K562 (cell line): Measurements from ENCODE around the gene SACS. TPM values are rescaled to one million over a fixed set of nuclear protein-coding genes. Genes with fewer than 3 reads are reported as not detected.

ENCODE experiments used
- ATAC-seq: fragments of 200-7000 bp; cut with Tn5 transposase; 3 replicates; pipeline ENCODE4 v1.9.1; 2020; ENCODE audit warnings: moderate library complexity
- BruUV-seq: library from RNA; stranded (reverse); fragments of 400-500 nt; replicated peaks from 2 replicates; lab custom pipeline; 2021; lab: Mats Ljungman, UMichigan
- CTCF ChIA-PET: fragments of 300-600 bp; formaldehyde crosslinking; extraction: SDS; loops from one replicate; lab custom pipeline; 2021; ENCODE audit warnings: low intra/inter-chr PET ratio; lab: Yijun Ruan, JAX
- POLR2A ChIA-PET: fragments of 300-600, 350-650 bp; sonication (Branson Sonifier 250); formaldehyde crosslinking; extraction: SDS; loops from one replicate; lab custom pipeline; 2021; ENCODE audit warnings: antibody characterized with exemption, inconsistent platforms; lab: Yijun Ruan, JAX
- DNase-seq, 4 experiments: peaks; one replicate each; pipeline versions ENCODE4 v3.0.0 to v3.0.0-alpha.2; 2011 to 2018; ENCODE audit warnings: low spot score in 3 of 4, mixed read lengths in 3 of 4; ENCODE audit errors: extremely low read depth in 1 of 4
- FAIRE-seq: peaks from 2 replicates; lab custom pipeline; 2011; peaks lifted over from hg19 to GRCh38; lab: Jason Lieb, UNC
- H2AFZ ChIP-seq: 2 replicates; pipeline ENCODE4 v1.6.0; 2011; ENCODE audit warnings: low read depth, low read length, control low read depth, inconsistent platforms
- H3K27ac ChIP-seq: fragments of 200-600 bp; 3 replicates; pipeline ENCODE4 v1.8.0; 2011; ENCODE audit warnings: low read depth, mild to moderate bottlenecking, control low read depth, inconsistent platforms, low read length, moderate library complexity, mixed read lengths; ENCODE audit errors: extremely low read depth
- H3K27me3 ChIP-seq, 2 experiments: fragments of 300-600 bp in 1 of 2; 2 replicates in 1 of 2; 3 replicates in 1 of 2; pipeline versions ENCODE4 v1.6.0 to v1.8.0; 2011; ENCODE audit warnings: inconsistent platforms in 2 of 2, low read length in 2 of 2, mild to moderate bottlenecking in 1 of 2, mixed read lengths in 1 of 2, moderate library complexity in 1 of 2; ENCODE audit not compliant: control insufficient read depth in 2 of 2, insufficient read depth in 2 of 2
- H3K36me3 ChIP-seq: fragments of 300-600 bp; 3 replicates; pipeline ENCODE4 v1.8.0; 2011; ENCODE audit warnings: mild to moderate bottlenecking, low read length, inconsistent platforms; ENCODE audit not compliant: control insufficient read depth, insufficient read depth
- H3K4me1 ChIP-seq, 2 experiments: fragments of 200-600 bp in 1 of 2; replicated peaks in 1 of 2; 2 replicates in 1 of 2; 3 replicates in 1 of 2; pipeline versions ENCODE4 v1.5.1 to v1.8.0; 2011; ENCODE audit warnings: inconsistent platforms in 2 of 2, low read length in 2 of 2, mild to moderate bottlenecking in 1 of 2, mixed read lengths in 1 of 2, moderate library complexity in 1 of 2; ENCODE audit not compliant: control insufficient read depth in 2 of 2, insufficient read depth in 2 of 2
- H3K4me2 ChIP-seq: 2 replicates; pipeline ENCODE4 v1.6.1; 2011; ENCODE audit warnings: low read length, control low read depth, inconsistent platforms, mixed read lengths; ENCODE audit not compliant: insufficient read depth
- H3K4me3 ChIP-seq: fragments of 200-600 bp; sonication (generic), shearing (Covaris generic); 2 replicates; pipeline ENCODE4 v1.5.1; 2016; ENCODE audit warnings: control low read depth, inconsistent platforms
- H3K79me2 ChIP-seq: fragments of 200-600 bp; 3 replicates; pipeline ENCODE4 v1.8.0; 2011; ENCODE audit warnings: low read length, inconsistent platforms; ENCODE audit not compliant: control insufficient read depth, insufficient read depth
- H3K9ac ChIP-seq, 2 experiments: 2 replicates each; pipeline versions ENCODE4 v1.6.0 to v1.6.1; 2011; ENCODE audit warnings: low read depth in 2 of 2, low read length in 2 of 2, control low read depth in 1 of 2, inconsistent platforms in 1 of 2, mild to moderate bottlenecking in 1 of 2, mixed read lengths in 1 of 2; ENCODE audit not compliant: insufficient read depth in 1 of 2
- H3K9me1 ChIP-seq: one replicate; pipeline ENCODE4 v1.6.0; 2011; ENCODE audit warnings: inconsistent platforms, mild to moderate bottlenecking, low read length, moderate library complexity; ENCODE audit not compliant: control insufficient read depth, insufficient read depth
- H3K9me3 ChIP-seq: replicated peaks from 2 replicates; pipeline ENCODE4 v1.5.1; 2011; ENCODE audit warnings: low read depth, low read length, inconsistent platforms; ENCODE audit not compliant: control insufficient read depth, insufficient read depth
- H4K20me1 ChIP-seq: replicated peaks from 2 replicates; pipeline ENCODE4 v1.6.1; 2011; ENCODE audit warnings: low read length, inconsistent platforms, mixed read lengths; ENCODE audit not compliant: control insufficient read depth, insufficient read depth
- CHCHD3 ChIP-seq: fragments of 250-450 bp; sonication (Bioruptor Pico); IDR thresholded peaks from 2 replicates; pipeline ENCODE4 v2.1.2; 2022; ENCODE audit warnings: mild to moderate bottlenecking
- E2F3 ChIP-seq: fragments of 250-450 bp; sonication (Bioruptor Pico); IDR thresholded peaks from 2 replicates; pipeline ENCODE4 v1.4.0; 2020; ENCODE audit warnings: mild to moderate bottlenecking
- ETV1 ChIP-seq: fragments of 450-650 bp; conservative IDR thresholded peaks from 2 replicates; pipeline ENCODE4 v1.6.1; 2016; ENCODE audit warnings: missing genetic modification characterization, control low read depth, low read depth, missing compliant biosample characterization
- FOXK1 ChIP-seq: sonication (generic); formaldehyde crosslinking; IDR thresholded peaks from 2 replicates; pipeline ENCODE4 v1.8.0; 2022; ENCODE audit warnings: missing genetic modification reagents, mild to moderate bottlenecking, borderline replicate concordance
- HOMEZ ChIP-seq: fragments of 250-450 bp; sonication (Bioruptor Pico); IDR thresholded peaks from 2 replicates; pipeline ENCODE4 v1.4.0; 2020; ENCODE audit warnings: mild to moderate bottlenecking, moderate library complexity
- MAFG ChIP-seq: fragments of 450-650 bp; conservative IDR thresholded peaks from 2 replicates; pipeline ENCODE4 v1.6.1; 2016; ENCODE audit warnings: missing genetic modification characterization, missing compliant biosample characterization
- MCM3 ChIP-seq: fragments of 450-650 bp; IDR thresholded peaks from 2 replicates; pipeline ENCODE4 v1.6.1; 2016
- MCM5 ChIP-seq: fragments of 450-650 bp; IDR thresholded peaks from 2 replicates; pipeline ENCODE4 v1.6.1; 2016; ENCODE audit warnings: low read depth
- NCOA2 ChIP-seq, 2 experiments: fragments of 450-650 bp; IDR thresholded peaks; 2 replicates each; pipeline ENCODE4 v1.6.1; 2018; ENCODE audit warnings: mild to moderate bottlenecking in 2 of 2, moderate library complexity in 1 of 2; ENCODE audit not compliant: partially characterized antibody in 2 of 2
- NFATC3 ChIP-seq: fragments of 450-650 bp; IDR thresholded peaks from 2 replicates; pipeline ENCODE4 v1.6.1; 2017; ENCODE audit warnings: mild to moderate bottlenecking
- NR3C1 ChIP-seq: sonication (generic); formaldehyde crosslinking; IDR thresholded peaks from 2 replicates; pipeline ENCODE4 v1.8.1; 2022; ENCODE audit warnings: missing genetic modification reagents
- PHB ChIP-seq: fragments of 250-450 bp; sonication (Bioruptor Pico); IDR thresholded peaks from 2 replicates; pipeline ENCODE4 v1.5.0; 2021
- POLR2A ChIP-seq: fragments of 450-650 bp; conservative IDR thresholded peaks from 2 replicates; pipeline ENCODE4 v1.6.1; 2016
- POLR3A ChIP-seq: IDR thresholded peaks from 2 replicates; pipeline ENCODE4 v1.6.1; 2011; ENCODE audit warnings: borderline replicate concordance, mild to moderate bottlenecking, moderate library complexity; ENCODE audit not compliant: insufficient read length, insufficient read depth; ENCODE audit errors: extremely low read depth
- SRSF9 ChIP-seq: fragments of 200-400 bp; formaldehyde crosslinking; IDR thresholded peaks from 2 replicates; pipeline ENCODE4 v1.6.1; 2017; ENCODE audit warnings: low read depth, low read length, borderline replicate concordance
- TAF7 ChIP-seq: fragments of 450-650 bp; IDR thresholded peaks from 2 replicates; pipeline ENCODE4 v1.6.1; 2016; ENCODE audit warnings: missing genetic modification characterization, missing compliant biosample characterization
- ZNF134 ChIP-seq: fragments of 250-450 bp; sonication (Bioruptor Pico); conservative IDR thresholded peaks from 2 replicates; pipeline ENCODE4 v1.4.0; 2020
- ZNF324 ChIP-seq: fragments of 250-450 bp; sonication (Bioruptor Pico); IDR thresholded peaks from 2 replicates; pipeline ENCODE4 v1.4.0; 2020; ENCODE audit warnings: mild to moderate bottlenecking
- ZNF699 ChIP-seq: fragments of 250-450 bp; sonication (Bioruptor Pico); IDR thresholded peaks from 2 replicates; pipeline ENCODE4 v1.8.0; 2021; ENCODE audit warnings: mild to moderate bottlenecking, moderate library complexity; ENCODE audit not compliant: insufficient replicate concordance
- ZNF717 ChIP-seq: fragments of 250-450 bp; sonication (Bioruptor Pico); IDR thresholded peaks from 2 replicates; pipeline ENCODE4 v1.5.0; 2021
- WGBS: fragments of 100-300 bp; shearing (Covaris generic); methylation state at CpG from one replicate; pipeline ENCODE4 v1.1.6; 2016; ENCODE audit warnings: low coverage, mixed read lengths; ENCODE audit not compliant: insufficient coverage; ENCODE audit errors: missing lambda C conversion rate; 5-methylcytosine and 5-hydroxymethylcytosine counted together
- in situ Hi-C: fragments of 300-500 bp; cut with MboI; formaldehyde crosslinking; loops from 4 replicates; pipeline ENCODE4 v1.15.0; 2018; ENCODE audit warnings: inconsistent platforms, mixed read lengths
- intact Hi-C: fragments of 100-400 bp; cut with micrococcal nuclease; formaldehyde crosslinking; loops from 2 replicates; pipeline ENCODE4 v1.14.2; 2022
- polyA plus RNA-seq, 8 experiments: library from polyadenylated mRNA; depleted of rRNA in 4 of 8; stranded (reverse) in 5 of 8; unstranded in 3 of 8; fragments of >200 nt; fragmentation: Nextera tagmentation in 2 of 8; fragmentation: Illumina TruSeq in 1 of 8; extraction: Ambion mirVana in 2 of 8; extraction: Trizol in 1 of 8; gene quantifications; 2 replicates each; pipeline versions ENCODE4 v1.2.1 to v1.2.3, GENCODE V29; 2011 to 2014; ENCODE audit warnings: inconsistent platforms in 1 of 8, missing spikeins in 1 of 8
- total RNA-seq, 7 experiments: library from RNA; depleted of rRNA in 6 of 7; stranded (reverse); fragments of >200 nt in 6 of 7; fragmentation: Illumina TruSeq in 2 of 7; extraction: Trizol in 2 of 7; gene quantifications; 2 replicates each; pipeline versions ENCODE4 v1.2.1 to v1.2.3, GENCODE V29; 2011 to 2021; ENCODE audit warnings: low replicate concordance in 1 of 7

SACS gene
- total and polyA plus RNA-seq, 9 of the 15 experiments (the other 6 are each of a cell fraction or from before 2014, with no cell fraction given) = 4.7 to 28.2 (median 18.9) TPM

- H3K9ac ChIP-seq = no peak overlapping the region
- no peaks in the 10 kb centered on the region for H3K79me2 ChIP-seq
- no TSS peak for BruUV-seq
- H3K9me1 ChIP-seq = no peaks in the 10 kb centered on the region
- TF ChIP-seq POLR2A = no peak
- TF ChIP-seq HOMEZ (CRISPR knock-in tag) = no peak
- no peak for TF ChIP-seq ZNF699 (CRISPR knock-in tag)
- no peak for TF ChIP-seq PHB (CRISPR knock-in tag)
- no peak for TF ChIP-seq NFATC3
- TF ChIP-seq NR3C1 (CRISPR knock-in tag) = no peak
- TF ChIP-seq FOXK1 (CRISPR knock-in tag) = no peak
- no peak for TF ChIP-seq NCOA2 (IDR thresholded peaks at IDR 0.05; ENCODE audit: partially characterized antibody in 2 of 2)
- no peak for TF ChIP-seq ETV1
- no peak for TF ChIP-seq POLR3A
- TF ChIP-seq ZNF717 = no peak
- no peak for TF ChIP-seq SRSF9
- TF ChIP-seq ZNF324 (CRISPR knock-in tag) = no peak
- TF ChIP-seq MCM5 = no peak
- TF ChIP-seq E2F3 (CRISPR knock-in tag) = no peak
- TF ChIP-seq CHCHD3 (CRISPR knock-in tag) = no peak
- no peak for TF ChIP-seq MCM3
- no peak for TF ChIP-seq TAF7 (tag)
- no peak for TF ChIP-seq ZNF134
- no peak for TF ChIP-seq MAFG (tag)
- CTCF ChIA-PET = no interaction called here
- H2AFZ ChIP-seq = no peak overlapping the region
- DNase-seq (no peak), ATAC-seq (no peak), FAIRE-seq (no peak)
- no peaks in the 10 kb centered on the region for H3K27me3 ChIP-seq
- no peaks in the 10 kb centered on the region for H3K9me3 ChIP-seq
- H3K27ac ChIP-seq = no peak overlapping the region
- intact Hi-C loops = no loop called here
- no peak overlapping the region for H3K4me2 ChIP-seq
- WGBS = 6% methylated on average over 4 of the region's 4 CpGs
- no peaks in the 10 kb centered on the region for H4K20me1 ChIP-seq
- in situ Hi-C loops = no loop called here
- POLR2A ChIA-PET = interaction anchor here (0.7 kb wide), 1 partner anchor 72 kb away, joined by 4 read pairs; no protein-coding TSS in a partner anchor
- no peaks in the 10 kb centered on the region for H3K36me3 ChIP-seq
- no peaks in the 10 kb centered on the region; a peak in 1 of 5 replicates for H3K4me1 ChIP-seq
- no peak overlapping the region for H3K4me3 ChIP-seq
These were observed 112.5 kb downstream of the SACS start for GRCh38 chr13:23320926-23321534.
